HCT116 (cell line): ENCODE results near the gene TTLL7. TPM values are rescaled to one million over a fixed set of nuclear protein-coding genes. Genes with fewer than 3 reads are reported as not detected.

ENCODE experiments used
- ATAC-seq: fragments of 200-7000 bp; cut with Tn5 transposase; 2 replicates; pipeline ENCODE4 v1.9.1; 2020; ENCODE audit warnings: mild to moderate bottlenecking, moderate library complexity
- BruUV-seq: library from RNA; stranded (reverse); fragments of 400-500 nt; replicated peaks from 2 replicates; lab custom pipeline; 2021; lab: Mats Ljungman, UMichigan
- CTCF ChIA-PET: fragments of 300-600 bp; sonication (Branson Sonifier 250); formaldehyde crosslinking; loops from one replicate; lab custom pipeline; 2021; ENCODE audit warnings: antibody characterized with exemption; lab: Charles Lee
- POLR2A ChIA-PET: fragments of 300-600, 350-600 bp; sonication (Branson Sonifier 250); formaldehyde crosslinking; loops from one replicate; lab custom pipeline; 2021; ENCODE audit warnings: antibody characterized with exemption; lab: Charles Lee
- RAD21 ChIA-PET, 2 experiments: fragments of 300-600 bp; sonication (Branson Sonifier 250); formaldehyde crosslinking; loops; one replicate each; lab custom pipeline; 2023; ENCODE audit warnings: low total read pairs in 2 of 2; ENCODE audit not compliant: uncharacterized antibody in 2 of 2, unreplicated experiment in 2 of 2, low non-redundant PET in 1 of 2; lab: Charles Lee
- DNase-seq: peaks from one replicate; pipeline ENCODE4 v3.0.0-alpha.2; 2010; ENCODE audit warnings: low read depth, low spot score
- H2AFZ ChIP-seq: fragments of 200-600 bp; shearing (Covaris generic), sonication (generic); 2 replicates; pipeline ENCODE4 v1.6.1; 2017; ENCODE audit warnings: low read depth, mixed run types, mixed read lengths, antibody characterized with exemption, low read length; ENCODE audit not compliant: poor library complexity, severe bottlenecking
- H3K27ac ChIP-seq: 2 replicates; pipeline ENCODE4 v1.5.1; 2012; ENCODE audit warnings: low read depth, low read length
- H3K27me3 ChIP-seq: fragments of 200-600 bp; sonication (generic); 2 replicates; pipeline ENCODE4 v1.6.1; 2016; ENCODE audit warnings: mixed run types, low read length, mixed read lengths; ENCODE audit not compliant: insufficient read depth
- H3K36me3 ChIP-seq, 2 experiments: fragments of 200-500 bp in 1 of 2; fragments of 200-600 bp in 1 of 2; sonication (Bioruptor generic) in 1 of 2; sonication (generic) in 1 of 2; 2 replicates each; pipeline versions ENCODE4 v1.5.1 to v1.6.1; 2014 to 2016; ENCODE audit warnings: low read length in 2 of 2, inconsistent platforms in 1 of 2, mixed read lengths in 1 of 2, mixed run types in 1 of 2; ENCODE audit not compliant: insufficient read depth in 2 of 2, control insufficient read depth in 1 of 2
- H3K4me1 ChIP-seq, 2 experiments: fragments of 200-600 bp in 1 of 2; sonication (generic) in 1 of 2; 2 replicates each; pipeline versions ENCODE4 v1.5.1 to v1.6.1; 2012 to 2017; ENCODE audit warnings: low read length in 2 of 2, inconsistent platforms in 1 of 2, mild to moderate bottlenecking in 1 of 2, mixed read lengths in 1 of 2, mixed run types in 1 of 2, moderate library complexity in 1 of 2; ENCODE audit not compliant: insufficient read depth in 2 of 2, control insufficient read depth in 1 of 2
- H3K4me2 ChIP-seq: fragments of 200-600 bp; sonication (generic); 2 replicates; pipeline ENCODE4 v1.6.1; 2017; ENCODE audit warnings: mixed run types, low read length, mixed read lengths
- H3K4me3 ChIP-seq, 2 experiments: fragments of 200-600 bp in 1 of 2; sonication (generic) in 1 of 2; replicated peaks in 1 of 2; 2 replicates each; pipeline ENCODE4 v1.5.1; 2011 to 2016; ENCODE audit warnings: low read length in 2 of 2, control low read depth in 1 of 2, low read depth in 1 of 2, mild to moderate bottlenecking in 1 of 2, mixed read lengths in 1 of 2, mixed run types in 1 of 2
- H3K79me2 ChIP-seq: fragments of 200-600 bp; sonication (generic); 2 replicates; pipeline ENCODE4 v1.6.1; 2017; ENCODE audit warnings: mild to moderate bottlenecking, mixed run types, low read length, moderate library complexity, mixed read lengths; ENCODE audit not compliant: insufficient read depth
- H3K9ac ChIP-seq: fragments of 200-600 bp; sonication (generic); 2 replicates; pipeline ENCODE4 v1.6.1; 2016; ENCODE audit warnings: low read length, mixed read lengths
- H3K9me2 ChIP-seq: fragments of 200-600 bp; sonication (generic), shearing (Covaris generic); 2 replicates; pipeline ENCODE4 v1.6.1; 2017; ENCODE audit warnings: mixed run types, mild to moderate bottlenecking, moderate library complexity; ENCODE audit not compliant: insufficient read depth
- H3K9me3 ChIP-seq, 2 experiments: fragments of 200-500 bp in 1 of 2; fragments of 200-600 bp in 1 of 2; sonication (Bioruptor generic) in 1 of 2; sonication (generic) in 1 of 2; 2 replicates each; pipeline ENCODE4 v1.6.1; 2014 to 2017; ENCODE audit warnings: low read length in 2 of 2, mixed read lengths in 2 of 2, inconsistent platforms in 1 of 2, low read depth in 1 of 2, mild to moderate bottlenecking in 1 of 2, mixed run types in 1 of 2, moderate library complexity in 1 of 2; ENCODE audit not compliant: control insufficient read depth in 1 of 2, insufficient read depth in 1 of 2
- H4K20me1 ChIP-seq: fragments of 200-600 bp; sonication (generic), shearing (Covaris generic); 2 replicates; pipeline ENCODE4 v1.6.1; 2017; ENCODE audit warnings: mixed run types, mild to moderate bottlenecking, moderate library complexity; ENCODE audit not compliant: insufficient read depth
- CBX3 ChIP-seq: IDR thresholded peaks from 2 replicates; pipeline ENCODE4 v1.6.1; 2012; ENCODE audit warnings: low read depth
- CEBPB ChIP-seq: IDR thresholded peaks from 2 replicates; pipeline ENCODE4 v1.6.1; 2012; ENCODE audit warnings: low read depth
- CTCF ChIP-seq, 3 experiments: fragments of 200-600 bp in 1 of 3; sonication (generic) in 1 of 3; IDR thresholded peaks in 2 of 3; conservative IDR thresholded peaks in 1 of 3; 2 replicates each; pipeline ENCODE4 v1.5.1; 2012 to 2017; ENCODE audit warnings: low read depth in 2 of 3, low read length in 2 of 3, antibody characterized with exemption in 1 of 3, borderline replicate concordance in 1 of 3, control low read depth in 1 of 3, mild to moderate bottlenecking in 1 of 3, mixed read lengths in 1 of 3, mixed run types in 1 of 3, moderate library complexity in 1 of 3; ENCODE audit not compliant: insufficient read depth in 1 of 3
- ELF1 ChIP-seq: IDR thresholded peaks from 2 replicates; pipeline ENCODE4 v1.6.1; 2012; ENCODE audit warnings: low read depth, borderline replicate concordance
- EZH2 ChIP-seq: fragments of 200-600 bp; sonication (generic); IDR thresholded peaks from 2 replicates; pipeline ENCODE4 v1.6.1; 2017; ENCODE audit warnings: antibody characterized with exemption, mixed run types
- JUND ChIP-seq: IDR thresholded peaks from 2 replicates; pipeline ENCODE4 v1.6.1; 2012
- POLR2A ChIP-seq: IDR thresholded peaks from 2 replicates; pipeline ENCODE4 v1.7.0; 2011; ENCODE audit warnings: borderline replicate concordance; ENCODE audit not compliant: insufficient read depth, insufficient read length; ENCODE audit errors: extremely low read depth
- RAD21 ChIP-seq: IDR thresholded peaks from 2 replicates; pipeline ENCODE4 v1.6.1; 2012; ENCODE audit warnings: low read depth, mild to moderate bottlenecking
- SP1 ChIP-seq: IDR thresholded peaks from 2 replicates; pipeline ENCODE4 v1.6.1; 2012; ENCODE audit warnings: low read depth
- SRF ChIP-seq: IDR thresholded peaks from 2 replicates; pipeline ENCODE4 v1.6.1; 2012; ENCODE audit warnings: low read depth
- TCF7L2 ChIP-seq: IDR thresholded peaks from 2 replicates; pipeline ENCODE4 v1.7.0; 2011; ENCODE audit warnings: borderline replicate concordance, inconsistent platforms; ENCODE audit not compliant: insufficient read depth, insufficient read length; ENCODE audit errors: extremely low read depth
- ZNF274 ChIP-seq: fragments of 200-500 bp; sonication (Bioruptor generic); IDR thresholded peaks from 2 replicates; pipeline ENCODE4 v1.6.1; 2014; ENCODE audit warnings: mild to moderate bottlenecking, low read depth, low read length, inconsistent platforms
- intact Hi-C: fragments of 100-400 bp; cut with micrococcal nuclease; formaldehyde crosslinking; loops from 2 replicates; pipeline ENCODE4 v1.10.0; 2022
- total RNA-seq: library from RNA; stranded (reverse); gene quantifications from one replicate; pipeline ENCODE4 v1.2.1, GENCODE V29; 2021; ENCODE audit not compliant: unreplicated experiment
- TF ChIP-seq, protein P1 (sequence below): IDR thresholded peaks from 2 replicates; pipeline ENCODE4 v1.6.1; 2012
- TF ChIP-seq, protein P2 (sequence below): IDR thresholded peaks from 2 replicates; pipeline ENCODE4 v1.6.1; 2012; ENCODE audit warnings: low read depth
- TF ChIP-seq, protein P3 (sequence below): IDR thresholded peaks from 2 replicates; pipeline ENCODE4 v1.6.1; 2012

TTLL7 gene
- total RNA-seq, 1 experiment from 2014 or later = 21.2 TPM

GRCh38 chr1:83816836-83817235 lies 182.1 kb downstream of the TTLL7 start:
- POLR2A ChIA-PET = no interaction called here
- Histone ChIP-seq H3K4me3 (no peak overlapping the region), H4K20me1 (no peaks in the 10 kb centered on the region), H3K79me2 (no peaks in the 10 kb centered on the region), H3K27ac (no peak overlapping the region), H3K4me1 (no peaks in the 10 kb centered on the region), H3K9ac (no peak overlapping the region), H3K9me3 (no peaks in the 10 kb centered on the region), H2AFZ (no peak overlapping the region), H3K27me3 (no peaks in the 10 kb centered on the region), H3K4me2 (no peak overlapping the region), H3K36me3 (no peaks in the 10 kb centered on the region), H3K9me2 (no peaks in the 10 kb centered on the region)
- no peak for DNase-seq
- intact Hi-C loops = no loop called here
- CTCF ChIA-PET = no interaction called here
- TF ChIP-seq ZNF274 (no peak), EZH2 (no peak), SRF (no peak), CTCF (IDR thresholded peaks at IDR 0.05 in 2 of 3, conservative IDR thresholded peaks at IDR 0.05 in 1 of 3; ENCODE audit: borderline replicate concordance in 1 of 3, insufficient read depth in 1 of 3, low read depth in 2 of 3, low read length in 2 of 3) (no peak), CBX3 (no peak), ELF1 (no peak), POLR2A (no peak), CEBPB (no peak), JUND (no peak), TCF7L2 (no peak), SP1 (no peak), RAD21 (no peak)
- TF ChIP-seq, protein P1, sequence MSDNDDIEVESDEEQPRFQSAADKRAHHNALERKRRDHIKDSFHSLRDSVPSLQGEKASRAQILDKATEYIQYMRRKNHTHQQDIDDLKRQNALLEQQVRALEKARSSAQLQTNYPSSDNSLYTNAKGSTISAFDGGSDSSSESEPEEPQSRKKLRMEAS = no peak
- TF ChIP-seq, protein P2, sequence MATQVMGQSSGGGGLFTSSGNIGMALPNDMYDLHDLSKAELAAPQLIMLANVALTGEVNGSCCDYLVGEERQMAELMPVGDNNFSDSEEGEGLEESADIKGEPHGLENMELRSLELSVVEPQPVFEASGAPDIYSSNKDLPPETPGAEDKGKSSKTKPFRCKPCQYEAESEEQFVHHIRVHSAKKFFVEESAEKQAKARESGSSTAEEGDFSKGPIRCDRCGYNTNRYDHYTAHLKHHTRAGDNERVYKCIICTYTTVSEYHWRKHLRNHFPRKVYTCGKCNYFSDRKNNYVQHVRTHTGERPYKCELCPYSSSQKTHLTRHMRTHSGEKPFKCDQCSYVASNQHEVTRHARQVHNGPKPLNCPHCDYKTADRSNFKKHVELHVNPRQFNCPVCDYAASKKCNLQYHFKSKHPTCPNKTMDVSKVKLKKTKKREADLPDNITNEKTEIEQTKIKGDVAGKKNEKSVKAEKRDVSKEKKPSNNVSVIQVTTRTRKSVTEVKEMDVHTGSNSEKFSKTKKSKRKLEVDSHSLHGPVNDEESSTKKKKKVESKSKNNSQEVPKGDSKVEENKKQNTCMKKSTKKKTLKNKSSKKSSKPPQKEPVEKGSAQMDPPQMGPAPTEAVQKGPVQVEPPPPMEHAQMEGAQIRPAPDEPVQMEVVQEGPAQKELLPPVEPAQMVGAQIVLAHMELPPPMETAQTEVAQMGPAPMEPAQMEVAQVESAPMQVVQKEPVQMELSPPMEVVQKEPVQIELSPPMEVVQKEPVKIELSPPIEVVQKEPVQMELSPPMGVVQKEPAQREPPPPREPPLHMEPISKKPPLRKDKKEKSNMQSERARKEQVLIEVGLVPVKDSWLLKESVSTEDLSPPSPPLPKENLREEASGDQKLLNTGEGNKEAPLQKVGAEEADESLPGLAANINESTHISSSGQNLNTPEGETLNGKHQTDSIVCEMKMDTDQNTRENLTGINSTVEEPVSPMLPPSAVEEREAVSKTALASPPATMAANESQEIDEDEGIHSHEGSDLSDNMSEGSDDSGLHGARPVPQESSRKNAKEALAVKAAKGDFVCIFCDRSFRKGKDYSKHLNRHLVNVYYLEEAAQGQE = no peak
- TF ChIP-seq, protein P3, sequence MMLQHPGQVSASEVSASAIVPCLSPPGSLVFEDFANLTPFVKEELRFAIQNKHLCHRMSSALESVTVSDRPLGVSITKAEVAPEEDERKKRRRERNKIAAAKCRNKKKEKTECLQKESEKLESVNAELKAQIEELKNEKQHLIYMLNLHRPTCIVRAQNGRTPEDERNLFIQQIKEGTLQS = no peak
- no TSS peak for BruUV-seq
- RAD21 ChIA-PET = no interaction called here
- no peak for ATAC-seq
